HG03025 (cell line): ENCODE measurements around the gene TMEM87A.

ENCODE experiments used
- ATAC-seq: cut with Tn5 transposase; IDR thresholded peaks from one replicate; pipeline ENCODE4 v1.9.1; 2021; ENCODE audit warnings: mild to moderate bottlenecking, moderate library complexity; ENCODE audit not compliant: unreplicated experiment, low FRiP score

TMEM87A gene

GRCh38 chr15:42166225-42166940 is 106.8 kb downstream of the TMEM87A start:
- ATAC-seq: no peak

DNA sequence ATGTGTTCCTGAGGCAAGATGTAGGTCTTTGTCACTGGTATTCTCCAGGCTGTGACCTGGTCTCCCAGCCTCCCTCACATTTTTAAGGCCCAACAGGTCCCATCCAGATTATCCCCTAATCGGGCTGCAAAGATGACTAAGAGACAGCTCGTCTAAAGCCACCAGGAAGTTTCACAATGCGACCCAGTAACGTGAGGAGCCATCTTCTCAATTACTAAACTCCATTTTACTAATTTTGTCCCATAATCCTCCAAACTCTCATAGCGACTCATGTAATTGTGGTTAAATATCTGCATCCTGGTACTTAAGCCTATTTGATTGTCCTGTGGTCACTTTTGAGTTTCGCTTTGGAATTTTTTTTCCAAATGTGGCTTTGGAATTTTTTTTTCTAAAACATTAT is 108.1 kb downstream of the TMEM87A start:
- no peak for ATAC-seq

DNA sequence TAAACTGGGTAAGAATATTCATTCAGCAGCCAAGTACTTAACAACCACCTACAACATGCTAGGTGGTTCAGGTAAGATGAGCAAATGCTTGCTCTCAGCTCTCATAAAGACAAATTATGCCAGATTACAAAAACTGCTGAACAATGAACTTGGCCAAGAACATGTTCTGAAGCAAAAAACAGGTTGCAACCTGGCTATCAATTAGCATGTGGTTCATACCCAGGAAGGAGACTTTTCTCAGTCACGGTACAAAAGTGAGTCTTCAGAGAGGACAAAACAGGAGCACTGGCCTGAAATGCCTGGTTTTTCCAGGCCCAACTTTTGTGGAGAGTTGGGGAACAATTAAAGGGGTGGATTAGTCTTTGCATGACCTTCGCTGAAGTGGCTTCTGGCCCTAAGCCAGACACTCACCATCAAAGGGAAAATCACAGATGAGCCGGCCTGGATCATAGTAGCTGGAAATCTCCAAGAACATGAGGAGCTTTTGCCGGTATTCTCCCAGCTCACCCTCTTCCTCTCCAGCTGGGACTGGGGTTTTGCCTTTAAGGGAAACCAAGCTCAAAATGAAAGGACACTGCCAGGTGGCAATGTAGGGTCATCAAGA is 109.2 kb downstream of the TMEM87A start:
- no peak for ATAC-seq

- ATAC-seq: no peak
Measured at GRCh38 chr15:42163291-42163690, 109.9 kb downstream of the TMEM87A start.
